K562 (cell line): Measurements from ENCODE around the gene HSPA1L. TPM values are rescaled to one million over a fixed set of nuclear protein-coding genes. Genes with fewer than 3 reads are reported as not detected.

Source experiments
- CHD1 ChIP-seq: fragments of 200-600 bp; sonication (generic); IDR thresholded peaks from one replicate; pipeline ENCODE4 v1.6.1; 2012; ENCODE audit warnings: mild to moderate bottlenecking, moderate library complexity, low read length, inconsistent platforms
- ELF4 ChIP-seq: fragments of 450-650 bp; formaldehyde crosslinking; IDR thresholded peaks from 2 replicates; pipeline ENCODE4 v1.4.0; 2022; ENCODE audit warnings: missing genetic modification characterization
- ETV1 ChIP-seq: fragments of 450-650 bp; conservative IDR thresholded peaks from 2 replicates; pipeline ENCODE4 v1.6.1; 2016; ENCODE audit warnings: missing genetic modification characterization, control low read depth, low read depth, missing compliant biosample characterization
- HDAC2 ChIP-seq: fragments of 450-650 bp; IDR thresholded peaks from 2 replicates; pipeline ENCODE4 v1.6.1; 2016; ENCODE audit warnings: mild to moderate bottlenecking
- HDGF ChIP-seq: fragments of 450-650 bp; IDR thresholded peaks from 2 replicates; pipeline ENCODE4 v1.6.1; 2016
- LCOR ChIP-seq: sonication (generic); formaldehyde crosslinking; IDR thresholded peaks from 2 replicates; pipeline ENCODE4 v1.8.0; 2022; ENCODE audit warnings: mild to moderate bottlenecking, missing genetic modification reagents
- RAD21 ChIP-seq, 2 experiments: fragments of 250-450 bp in 1 of 2; fragments of 450-650 bp in 1 of 2; sonication (Bioruptor Pico) in 1 of 2; formaldehyde crosslinking in 1 of 2; IDR thresholded peaks in 1 of 2; conservative IDR thresholded peaks in 1 of 2; 2 replicates each; pipeline versions ENCODE4 v1.4.0 to v1.8.0; 2020 to 2022; ENCODE audit warnings: mild to moderate bottlenecking in 2 of 2, moderate library complexity in 1 of 2
- RBM34 ChIP-seq: fragments of 200-400 bp; formaldehyde crosslinking; IDR thresholded peaks from 2 replicates; pipeline ENCODE4 v1.6.1; 2018; ENCODE audit warnings: low read length, borderline replicate concordance; ENCODE audit not compliant: insufficient read depth
- RCOR1 ChIP-seq, 2 experiments: IDR thresholded peaks; 2 replicates each; pipeline ENCODE4 v1.6.1; 2012; ENCODE audit warnings: low read depth in 2 of 2, low read length in 2 of 2, borderline replicate concordance in 1 of 2, improper control_type of control experiment in 1 of 2
- SP2 ChIP-seq: IDR thresholded peaks from 2 replicates; pipeline ENCODE4 v1.6.1; 2011; ENCODE audit warnings: mild to moderate bottlenecking, low read depth, low read length, moderate library complexity; ENCODE audit not compliant: poor library complexity, severe bottlenecking; ENCODE audit errors: extremely low read depth
- XRCC4 ChIP-seq: IDR thresholded peaks from one replicate; pipeline ENCODE4 v1.6.1; 2011; ENCODE audit not compliant: insufficient read depth, insufficient read length; ENCODE audit errors: extremely low read depth
- ZBTB17 ChIP-seq: fragments of 450-650 bp; formaldehyde crosslinking; IDR thresholded peaks from 2 replicates; pipeline ENCODE4 v1.4.0; 2020; ENCODE audit warnings: mild to moderate bottlenecking
- ZNF133 ChIP-seq: fragments of 250-450 bp; sonication (Bioruptor Pico); IDR thresholded peaks from 2 replicates; pipeline ENCODE4 v1.4.0; 2020; ENCODE audit warnings: mild to moderate bottlenecking
- ZNF212 ChIP-seq: fragments of 450-650 bp; formaldehyde crosslinking; IDR thresholded peaks from 2 replicates; pipeline ENCODE4 v1.4.0; 2020; ENCODE audit warnings: mild to moderate bottlenecking
- ZNF445 ChIP-seq: fragments of 250-450 bp; sonication (Bioruptor Pico); IDR thresholded peaks from 2 replicates; pipeline ENCODE4 v1.4.0; 2020; ENCODE audit warnings: low read depth, mild to moderate bottlenecking, moderate library complexity
- polyA plus RNA-seq, 8 experiments: library from polyadenylated mRNA; depleted of rRNA in 4 of 8; stranded (reverse) in 5 of 8; unstranded in 3 of 8; fragments of >200 nt; fragmentation: Nextera tagmentation in 2 of 8; fragmentation: Illumina TruSeq in 1 of 8; extraction: Ambion mirVana in 2 of 8; extraction: Trizol in 1 of 8; gene quantifications; 2 replicates each; pipeline versions ENCODE4 v1.2.1 to v1.2.3, GENCODE V29; 2011 to 2014; ENCODE audit warnings: inconsistent platforms in 1 of 8, missing spikeins in 1 of 8
- total RNA-seq, 7 experiments: library from RNA; depleted of rRNA in 6 of 7; stranded (reverse); fragments of >200 nt in 6 of 7; fragmentation: Illumina TruSeq in 2 of 7; extraction: Trizol in 2 of 7; gene quantifications; 2 replicates each; pipeline versions ENCODE4 v1.2.1 to v1.2.3, GENCODE V29; 2011 to 2021; ENCODE audit warnings: low replicate concordance in 1 of 7
- TF ChIP-seq, protein P1 (sequence below): fragments of 450-650 bp; formaldehyde crosslinking; conservative IDR thresholded peaks from 2 replicates; pipeline ENCODE4 v1.4.0; 2022; ENCODE audit warnings: mild to moderate bottlenecking, missing genetic modification characterization
- TF ChIP-seq, protein P2 (sequence below): fragments of 250-450 bp; sonication (Bioruptor Pico); IDR thresholded peaks from 2 replicates; pipeline ENCODE4 v1.9.0; 2021; ENCODE audit warnings: mild to moderate bottlenecking, inconsistent platforms
- TF ChIP-seq, protein P3 (sequence below): sonication (generic); formaldehyde crosslinking; IDR thresholded peaks from 2 replicates; pipeline ENCODE4 v1.8.1; 2023; ENCODE audit warnings: missing genetic modification reagents, mild to moderate bottlenecking, borderline replicate concordance

The HSPA1L gene
- total and polyA plus RNA-seq, 9 of the 15 experiments (the other 6 are each of a cell fraction or from before 2014, with no cell fraction given), result 0.14 to 2.1 (median 1.3) TPM

DNA sequence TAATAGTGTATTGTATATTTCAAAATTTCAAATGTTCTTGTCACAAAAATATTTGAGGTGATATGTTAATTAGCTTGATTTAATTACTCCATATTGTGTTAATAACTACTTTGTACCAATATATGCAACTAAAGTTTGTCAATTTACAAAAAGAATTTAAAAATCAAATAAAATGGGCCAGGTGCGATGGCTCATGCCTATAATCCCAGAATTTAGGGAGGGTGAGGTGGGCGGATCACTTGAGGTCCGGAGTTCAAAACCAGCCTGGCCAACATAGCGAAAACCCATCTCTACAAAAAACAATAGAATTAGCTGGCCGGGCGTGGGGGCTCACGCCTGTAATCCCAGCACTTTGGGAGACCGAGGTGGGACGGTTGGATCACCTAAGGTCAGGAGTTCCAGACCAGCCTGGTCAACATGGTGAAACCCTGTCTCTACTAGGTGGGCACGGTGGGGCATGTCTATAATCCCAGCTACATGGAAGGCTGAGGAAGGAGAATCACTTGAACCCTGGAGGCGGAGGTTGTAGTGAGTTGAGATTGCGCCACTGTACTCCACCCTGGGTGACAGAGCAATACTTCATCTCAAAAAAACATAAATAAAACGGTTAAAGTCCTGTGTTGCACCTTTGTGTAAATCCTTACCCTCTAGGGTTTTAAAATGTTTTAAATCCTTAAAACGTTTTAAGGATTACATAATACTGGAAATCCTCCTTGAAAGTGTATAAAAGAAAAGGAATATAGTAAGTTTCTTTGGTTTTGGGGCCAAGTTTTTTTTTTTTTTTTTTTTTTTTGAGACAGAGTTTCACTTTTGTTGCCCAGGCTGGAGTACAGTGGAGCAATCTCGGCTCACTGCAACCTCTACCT is 16.5 kb upstream of the HSPA1L start (continued):
- TF ChIP-seq, protein P1, sequence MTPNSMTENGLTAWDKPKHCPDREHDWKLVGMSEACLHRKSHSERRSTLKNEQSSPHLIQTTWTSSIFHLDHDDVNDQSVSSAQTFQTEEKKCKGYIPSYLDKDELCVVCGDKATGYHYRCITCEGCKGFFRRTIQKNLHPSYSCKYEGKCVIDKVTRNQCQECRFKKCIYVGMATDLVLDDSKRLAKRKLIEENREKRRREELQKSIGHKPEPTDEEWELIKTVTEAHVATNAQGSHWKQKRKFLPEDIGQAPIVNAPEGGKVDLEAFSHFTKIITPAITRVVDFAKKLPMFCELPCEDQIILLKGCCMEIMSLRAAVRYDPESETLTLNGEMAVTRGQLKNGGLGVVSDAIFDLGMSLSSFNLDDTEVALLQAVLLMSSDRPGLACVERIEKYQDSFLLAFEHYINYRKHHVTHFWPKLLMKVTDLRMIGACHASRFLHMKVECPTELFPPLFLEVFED (CRISPR knock-in tag), result no peak
- TF ChIP-seq CHD1, result peak; percentile 50
- no peak for TF ChIP-seq ZNF133 (CRISPR knock-in tag)
- TF ChIP-seq LCOR (CRISPR knock-in tag), result 0 out of 2 replicates have a peak, but pooled peaks have one; percentile 46
- no peak for TF ChIP-seq ELF4
- TF ChIP-seq ZBTB17 (CRISPR knock-in tag), result peak; percentile 63; the same call in 1 of the 2 replicates
- no peak for TF ChIP-seq ZNF212 (CRISPR knock-in tag)
- peak; percentile 66; the same call in 1 of the 2 replicates for TF ChIP-seq HDAC2
- TF ChIP-seq RBM34, result no peak
- TF ChIP-seq, protein P2, sequence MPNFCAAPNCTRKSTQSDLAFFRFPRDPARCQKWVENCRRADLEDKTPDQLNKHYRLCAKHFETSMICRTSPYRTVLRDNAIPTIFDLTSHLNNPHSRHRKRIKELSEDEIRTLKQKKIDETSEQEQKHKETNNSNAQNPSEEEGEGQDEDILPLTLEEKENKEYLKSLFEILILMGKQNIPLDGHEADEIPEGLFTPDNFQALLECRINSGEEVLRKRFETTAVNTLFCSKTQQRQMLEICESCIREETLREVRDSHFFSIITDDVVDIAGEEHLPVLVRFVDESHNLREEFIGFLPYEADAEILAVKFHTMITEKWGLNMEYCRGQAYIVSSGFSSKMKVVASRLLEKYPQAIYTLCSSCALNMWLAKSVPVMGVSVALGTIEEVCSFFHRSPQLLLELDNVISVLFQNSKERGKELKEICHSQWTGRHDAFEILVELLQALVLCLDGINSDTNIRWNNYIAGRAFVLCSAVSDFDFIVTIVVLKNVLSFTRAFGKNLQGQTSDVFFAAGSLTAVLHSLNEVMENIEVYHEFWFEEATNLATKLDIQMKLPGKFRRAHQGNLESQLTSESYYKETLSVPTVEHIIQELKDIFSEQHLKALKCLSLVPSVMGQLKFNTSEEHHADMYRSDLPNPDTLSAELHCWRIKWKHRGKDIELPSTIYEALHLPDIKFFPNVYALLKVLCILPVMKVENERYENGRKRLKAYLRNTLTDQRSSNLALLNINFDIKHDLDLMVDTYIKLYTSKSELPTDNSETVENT (CRISPR knock-in tag), result 0 out of 2 replicates have a peak, but pooled peaks have one; percentile 21
- TF ChIP-seq RAD21 (CRISPR knock-in tag; conservative IDR thresholded peaks at IDR 0.05 in 1 of 2, IDR thresholded peaks at IDR 0.05 in 1 of 2), result peak in 1 of 2 experiments; percentile 5; a peak in 1 of 4 replicates
- TF ChIP-seq, protein P3, sequence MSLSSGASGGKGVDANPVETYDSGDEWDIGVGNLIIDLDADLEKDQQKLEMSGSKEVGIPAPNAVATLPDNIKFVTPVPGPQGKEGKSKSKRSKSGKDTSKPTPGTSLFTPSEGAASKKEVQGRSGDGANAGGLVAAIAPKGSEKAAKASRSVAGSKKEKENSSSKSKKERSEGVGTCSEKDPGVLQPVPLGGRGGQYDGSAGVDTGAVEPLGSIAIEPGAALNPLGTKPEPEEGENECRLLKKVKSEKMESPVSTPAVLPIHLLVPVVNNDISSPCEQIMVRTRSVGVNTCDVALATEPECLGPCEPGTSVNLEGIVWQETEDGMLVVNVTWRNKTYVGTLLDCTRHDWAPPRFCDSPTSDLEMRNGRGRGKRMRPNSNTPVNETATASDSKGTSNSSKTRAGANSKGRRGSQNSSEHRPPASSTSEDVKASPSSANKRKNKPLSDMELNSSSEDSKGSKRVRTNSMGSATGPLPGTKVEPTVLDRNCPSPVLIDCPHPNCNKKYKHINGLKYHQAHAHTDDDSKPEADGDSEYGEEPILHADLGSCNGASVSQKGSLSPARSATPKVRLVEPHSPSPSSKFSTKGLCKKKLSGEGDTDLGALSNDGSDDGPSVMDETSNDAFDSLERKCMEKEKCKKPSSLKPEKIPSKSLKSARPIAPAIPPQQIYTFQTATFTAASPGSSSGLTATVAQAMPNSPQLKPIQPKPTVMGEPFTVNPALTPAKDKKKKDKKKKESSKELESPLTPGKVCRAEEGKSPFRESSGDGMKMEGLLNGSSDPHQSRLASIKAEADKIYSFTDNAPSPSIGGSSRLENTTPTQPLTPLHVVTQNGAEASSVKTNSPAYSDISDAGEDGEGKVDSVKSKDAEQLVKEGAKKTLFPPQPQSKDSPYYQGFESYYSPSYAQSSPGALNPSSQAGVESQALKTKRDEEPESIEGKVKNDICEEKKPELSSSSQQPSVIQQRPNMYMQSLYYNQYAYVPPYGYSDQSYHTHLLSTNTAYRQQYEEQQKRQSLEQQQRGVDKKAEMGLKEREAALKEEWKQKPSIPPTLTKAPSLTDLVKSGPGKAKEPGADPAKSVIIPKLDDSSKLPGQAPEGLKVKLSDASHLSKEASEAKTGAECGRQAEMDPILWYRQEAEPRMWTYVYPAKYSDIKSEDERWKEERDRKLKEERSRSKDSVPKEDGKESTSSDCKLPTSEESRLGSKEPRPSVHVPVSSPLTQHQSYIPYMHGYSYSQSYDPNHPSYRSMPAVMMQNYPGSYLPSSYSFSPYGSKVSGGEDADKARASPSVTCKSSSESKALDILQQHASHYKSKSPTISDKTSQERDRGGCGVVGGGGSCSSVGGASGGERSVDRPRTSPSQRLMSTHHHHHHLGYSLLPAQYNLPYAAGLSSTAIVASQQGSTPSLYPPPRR, result no peak
- no peak for TF ChIP-seq XRCC4
- TF ChIP-seq RCOR1 (IDR thresholded peaks at IDR 0.05; ENCODE audit: borderline replicate concordance in 1 of 2, low read depth in 2 of 2, low read length in 2 of 2), result peak in 1 of 2 experiments; percentile 68; a peak in 2 of 4 replicates
- no peak for TF ChIP-seq SP2
- peak; percentile 55; the same call in 1 of the 2 replicates for TF ChIP-seq ETV1 (tag)
- TF ChIP-seq ZNF445, result no peak
- peak; percentile 50; the same call in 1 of the 2 replicates for TF ChIP-seq HDGF
